ENCODE results near the gene UGT1A9. TPM values are rescaled to one million over a fixed set of nuclear protein-coding genes. Genes with fewer than 3 reads are reported as not detected.

UGT1A9 gene
- polyA plus RNA-seq, 1 donor from 2014 or later, result not detected

DNA sequence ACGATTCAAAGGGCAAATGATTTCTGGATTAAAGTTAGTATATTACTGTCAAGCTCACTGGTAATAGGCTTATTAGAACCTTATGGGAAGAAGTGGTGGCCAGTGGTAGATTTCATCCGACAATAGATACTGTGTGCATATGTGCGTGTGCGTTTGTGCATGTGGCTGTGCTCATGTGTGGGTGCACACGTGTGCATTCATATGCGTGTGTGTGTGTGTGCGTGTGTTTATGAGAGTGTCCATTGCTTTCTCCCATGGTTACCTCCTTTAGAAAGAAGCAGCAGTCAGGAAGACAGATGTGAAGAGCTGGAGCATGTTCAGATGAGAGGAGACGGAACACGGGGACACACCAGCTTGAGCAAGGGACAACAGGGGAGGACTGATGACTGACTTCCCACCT, 97.6 kb downstream of the UGT1A9 start:
- Histone ChIP-seq H3K4me3 (ENCODE audit: low read length) (no peak overlapping the region), H3K9me3 (ENCODE audit: low read length) (no peaks in the 10 kb centered on the region), H3K9ac (ENCODE audit: low read length) (no peak overlapping the region), H3K27ac (ENCODE audit: low read length) (no peak overlapping the region), H3F3A (ENCODE audit: insufficient read depth, low read length, poor library complexity, severe bottlenecking) (no peaks in the 10 kb centered on the region), H3K27me3 (ENCODE audit: insufficient read depth, low read depth, low read length) (no peaks in the 10 kb centered on the region), H4K20me1 (ENCODE audit: insufficient read depth) (no peaks in the 10 kb centered on the region), H3K79me2 (replicated peaks; ENCODE audit: insufficient read depth, low read length) (no peaks in the 10 kb centered on the region), H3K4me2 (ENCODE audit: low read length) (no peak overlapping the region), H3K36me3 (ENCODE audit: insufficient read depth, low read length) (no peaks in the 10 kb centered on the region), H3K9me2 (ENCODE audit: insufficient read depth, low read length) (no peaks in the 10 kb centered on the region), H2AFZ (ENCODE audit: low read depth, low read length) (no peak overlapping the region)
- TF ChIP-seq REST (IDR thresholded peaks at IDR 0.05; ENCODE audit: borderline replicate concordance), result no peak
- no peak for TF ChIP-seq TAF1 (IDR thresholded peaks at IDR 0.05; ENCODE audit: low read depth)
- TF ChIP-seq, protein P1, sequence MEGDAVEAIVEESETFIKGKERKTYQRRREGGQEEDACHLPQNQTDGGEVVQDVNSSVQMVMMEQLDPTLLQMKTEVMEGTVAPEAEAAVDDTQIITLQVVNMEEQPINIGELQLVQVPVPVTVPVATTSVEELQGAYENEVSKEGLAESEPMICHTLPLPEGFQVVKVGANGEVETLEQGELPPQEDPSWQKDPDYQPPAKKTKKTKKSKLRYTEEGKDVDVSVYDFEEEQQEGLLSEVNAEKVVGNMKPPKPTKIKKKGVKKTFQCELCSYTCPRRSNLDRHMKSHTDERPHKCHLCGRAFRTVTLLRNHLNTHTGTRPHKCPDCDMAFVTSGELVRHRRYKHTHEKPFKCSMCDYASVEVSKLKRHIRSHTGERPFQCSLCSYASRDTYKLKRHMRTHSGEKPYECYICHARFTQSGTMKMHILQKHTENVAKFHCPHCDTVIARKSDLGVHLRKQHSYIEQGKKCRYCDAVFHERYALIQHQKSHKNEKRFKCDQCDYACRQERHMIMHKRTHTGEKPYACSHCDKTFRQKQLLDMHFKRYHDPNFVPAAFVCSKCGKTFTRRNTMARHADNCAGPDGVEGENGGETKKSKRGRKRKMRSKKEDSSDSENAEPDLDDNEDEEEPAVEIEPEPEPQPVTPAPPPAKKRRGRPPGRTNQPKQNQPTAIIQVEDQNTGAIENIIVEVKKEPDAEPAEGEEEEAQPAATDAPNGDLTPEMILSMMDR (IDR thresholded peaks at IDR 0.05; ENCODE audit: poor library complexity, severe bottlenecking), result no peak
- no peak for TF ChIP-seq MXI1 (conservative IDR thresholded peaks at IDR 0.05; ENCODE audit: poor library complexity, severe bottlenecking)

DNA sequence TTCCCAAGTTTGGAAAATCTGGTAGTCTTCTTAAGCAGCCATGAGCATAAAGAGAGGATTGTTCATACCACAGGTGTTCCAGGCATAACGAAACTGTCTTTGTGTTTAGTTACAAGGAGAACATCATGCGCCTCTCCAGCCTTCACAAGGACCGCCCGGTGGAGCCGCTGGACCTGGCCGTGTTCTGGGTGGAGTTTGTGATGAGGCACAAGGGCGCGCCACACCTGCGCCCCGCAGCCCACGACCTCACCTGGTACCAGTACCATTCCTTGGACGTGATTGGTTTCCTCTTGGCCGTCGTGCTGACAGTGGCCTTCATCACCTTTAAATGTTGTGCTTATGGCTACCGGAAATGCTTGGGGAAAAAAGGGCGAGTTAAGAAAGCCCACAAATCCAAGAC, 100.5 kb downstream of the UGT1A9 start:
- no peaks in the 10 kb centered on the region for H3K9me2 ChIP-seq (ENCODE audit: insufficient read depth, low read length)
- H3K9me3 ChIP-seq (ENCODE audit: low read length), result peaks cover 3% of the 10 kb centered on the region

More for the DNA sequence above, 100.5 kb downstream of the UGT1A9 start:
- Histone ChIP-seq H3K4me3 (ENCODE audit: low read length) (no peak overlapping the region), H3K79me2 (replicated peaks; ENCODE audit: insufficient read depth, low read length) (no peaks in the 10 kb centered on the region), H3K9ac (ENCODE audit: low read length) (no peak overlapping the region), H2AFZ (ENCODE audit: low read depth, low read length) (no peak overlapping the region), H3K27ac (ENCODE audit: low read length) (no peak overlapping the region), H3K4me2 (ENCODE audit: low read length) (no peak overlapping the region), H3K27me3 (ENCODE audit: insufficient read depth, low read depth, low read length) (no peaks in the 10 kb centered on the region), H3F3A (ENCODE audit: insufficient read depth, low read length, poor library complexity, severe bottlenecking) (no peaks in the 10 kb centered on the region), H3K36me3 (ENCODE audit: insufficient read depth, low read length) (no peaks in the 10 kb centered on the region), H4K20me1 (ENCODE audit: insufficient read depth) (no peaks in the 10 kb centered on the region)
- TF ChIP-seq RAD21 (conservative IDR thresholded peaks at IDR 0.05) (no peak), REST (IDR thresholded peaks at IDR 0.05; ENCODE audit: borderline replicate concordance) (no peak), EP300 (conservative IDR thresholded peaks at IDR 0.05; ENCODE audit: poor library complexity, severe bottlenecking) (no peak), SMC3 (conservative IDR thresholded peaks at IDR 0.05; ENCODE audit: poor library complexity) (no peak), EZH2 (IDR thresholded peaks at IDR 0.05; ENCODE audit: borderline replicate concordance, insufficient read depth, low read length, poor library complexity, severe bottlenecking) (no peak), POLR2AphosphoS5 (IDR thresholded peaks at IDR 0.05) (no peak), TAF1 (IDR thresholded peaks at IDR 0.05; ENCODE audit: low read depth) (no peak), MXI1 (conservative IDR thresholded peaks at IDR 0.05; ENCODE audit: poor library complexity, severe bottlenecking) (no peak)
- TF ChIP-seq, protein P1 (IDR thresholded peaks at IDR 0.05; ENCODE audit: poor library complexity, severe bottlenecking), result no peak

All from neural cell (in vitro differentiated cells).